ENCODE data around the gene FBXO47. TPM values are rescaled to one million over a fixed set of nuclear protein-coding genes. Genes with fewer than 3 reads are reported as not detected.

The FBXO47 gene
- total and polyA plus RNA-seq, 2 of the 13 experiments (the other 11 are each of a cell fraction or from before 2014, with no cell fraction given): not detected

DNA sequence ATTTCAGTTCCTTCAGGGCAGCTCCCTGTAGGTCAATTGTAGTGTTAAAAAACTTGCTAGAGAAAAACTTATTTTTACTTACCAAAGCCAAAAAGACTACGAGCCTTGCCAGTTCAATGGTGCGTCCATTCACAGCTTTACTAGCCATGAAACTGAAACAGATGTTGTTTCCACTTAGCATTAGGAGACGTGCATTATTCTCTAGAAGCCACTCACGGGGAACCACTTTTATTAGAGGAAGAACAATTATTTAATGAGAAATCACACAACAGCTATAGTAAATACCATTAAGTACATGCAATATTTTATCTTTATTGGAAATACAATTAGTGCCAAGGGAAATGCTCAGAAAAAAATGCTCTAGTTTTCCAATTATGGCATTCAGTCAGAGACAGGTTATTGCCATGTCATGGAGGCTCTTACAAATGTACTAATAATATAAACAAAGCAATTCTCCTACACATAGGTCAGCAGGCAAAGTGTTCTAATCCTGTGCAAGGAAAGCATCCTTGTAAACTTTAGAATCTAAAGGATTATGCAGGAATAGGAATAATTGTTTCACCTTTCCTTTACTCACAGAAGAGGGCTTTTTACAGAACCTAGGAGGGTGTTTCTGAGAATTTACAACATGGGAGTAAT, 24.4 kb downstream of the FBXO47 start:
- BruUV-seq (replicated peaks): no TSS peak

More for the DNA sequence above, 24.4 kb downstream of the FBXO47 start:
- Histone ChIP-seq H3K27me3 (ENCODE audit: control insufficient read depth in 1 of 2, insufficient read depth in 2 of 2, low read length in 2 of 2) (no peaks in the 10 kb centered on the region), H3K27ac (ENCODE audit: extremely low read length, insufficient read depth, low read length) (no peak overlapping the region), H3K36me3 (replicated peaks in 1 of 2; ENCODE audit: control insufficient read depth in 1 of 2, insufficient read depth in 2 of 2, low read length in 2 of 2) (no peaks in the 10 kb centered on the region), H3K4me1 (ENCODE audit: insufficient read depth, low read length) (0 out of 2 replicates have a peak, but pooled peaks cover 4% of the 10 kb centered on the region), H3K79me2 (ENCODE audit: insufficient read depth, low read length) (no peaks in the 10 kb centered on the region), H4K20me1 (ENCODE audit: insufficient read depth, low read length) (no peaks in the 10 kb centered on the region), H3K4me3 (replicated peaks in 1 of 3; ENCODE audit: insufficient read depth in 1 of 3, low read depth in 2 of 3, low read length in 3 of 3) (no peak overlapping the region), H3K9me3 (ENCODE audit: low read length) (no peaks in the 10 kb centered on the region), H3K4me2 (ENCODE audit: low read depth, low read length) (no peak overlapping the region), H3K9ac (ENCODE audit: insufficient read depth, low read depth, low read length) (no peak overlapping the region), H2AFZ (ENCODE audit: low read length) (no peak overlapping the region)
- no peak for FAIRE-seq
- 41% methylated on average over 4 of the region's 4 CpGs for WGBS (ENCODE audit: low lambda C conversion rate)
- CTCF ChIA-PET (ENCODE audit: low intra/inter-chr PET ratio, low total read pairs): no interaction called here
- no peak for DNase-seq (ENCODE audit: low spot score)
- POLR2A ChIA-PET: no interaction called here
- TF ChIP-seq ZNF75D (CRISPR knock-in tag; IDR thresholded peaks at IDR 0.05; ENCODE audit: borderline replicate concordance) (no peak), CBX2 (IDR thresholded peaks at IDR 0.05; ENCODE audit: low read depth, low read length) (no peak), CBX2 (CRISPR knock-in tag; IDR thresholded peaks at IDR 0.05; ENCODE audit: low read depth) (no peak), ZNF773 (CRISPR knock-in tag; IDR thresholded peaks at IDR 0.05; ENCODE audit: borderline replicate concordance) (no peak), NFAT5 (CRISPR knock-in tag; IDR thresholded peaks at IDR 0.05) (no peak), ZNF207 (IDR thresholded peaks at IDR 0.05; ENCODE audit: borderline replicate concordance) (no peak), ARNT2 (CRISPR knock-in tag; IDR thresholded peaks at IDR 0.05; ENCODE audit: low read depth) (no peak), SRF (IDR thresholded peaks at IDR 0.05; ENCODE audit: low read depth, low read length) (no peak), ONECUT2 (CRISPR knock-in tag; IDR thresholded peaks at IDR 0.05) (no peak), ZNF569 (CRISPR knock-in tag; IDR thresholded peaks at IDR 0.05; ENCODE audit: borderline replicate concordance) (no peak), ZNF800 (CRISPR knock-in tag; IDR thresholded peaks at IDR 0.05) (no peak), RNF219 (CRISPR knock-in tag; IDR thresholded peaks at IDR 0.05) (no peak), ZSCAN9 (CRISPR knock-in tag; IDR thresholded peaks at IDR 0.05; ENCODE audit: borderline replicate concordance) (no peak), NR2F6 (IDR thresholded peaks at IDR 0.05) (no peak), NR2F6 (CRISPR knock-in tag; IDR thresholded peaks at IDR 0.05) (no peak)
- ATAC-seq: no peak
- in situ Hi-C loops (cut with HindIII; ENCODE audit: extremely low pct_ligation_motif_present, low pct_unique_long_range_greater_than_20kb) (no loop called here), intact Hi-C loops (cut with micrococcal nuclease; ENCODE audit: unreplicated experiment) (no loop called here)

Measured in HepG2 (cell line).